HG02885 (cell line): ENCODE data around the gene RAB7A.

Experiments used
- ATAC-seq: cut with Tn5 transposase; IDR thresholded peaks from one replicate; pipeline ENCODE4 v1.9.1; 2021; ENCODE audit warnings: mild to moderate bottlenecking; ENCODE audit not compliant: unreplicated experiment, poor library complexity

RAB7A gene

GRCh38 chr3:128845119-128845777 is 119.3 kb downstream of the RAB7A start:
- ATAC-seq: no peak

GRCh38 chr3:128845778-128846485 is 119.9 kb downstream of the RAB7A start:
- peak; percentile 87 for ATAC-seq

- ATAC-seq: no peak
These were observed 120.5 kb downstream of the RAB7A start for GRCh38 chr3:128846486-128846891.

GRCh38 chr3:128847666-128848370 is 121.8 kb downstream of the RAB7A start:
- ATAC-seq: no peak

GRCh38 chr3:128848936-128849335 is 123.0 kb downstream of the RAB7A start:
- no peak for ATAC-seq

- ATAC-seq: no peak
These were observed 124.0 kb downstream of the RAB7A start for GRCh38 chr3:128849911-128850455.

GRCh38 chr3:128850544-128850943 is 124.6 kb downstream of the RAB7A start:
- ATAC-seq: no peak

- no peak for ATAC-seq
These were observed 125.6 kb downstream of the RAB7A start for GRCh38 chr3:128851601-128852000.

- ATAC-seq: no peak
These were observed 127.8 kb downstream of the RAB7A start for GRCh38 chr3:128853826-128854225.

GRCh38 chr3:128854475-128854874 is 128.5 kb downstream of the RAB7A start:
- no peak for ATAC-seq

GRCh38 chr3:128855569-128855968 is 129.6 kb downstream of the RAB7A start:
- no peak for ATAC-seq

- no peak for ATAC-seq
These were observed 132.2 kb downstream of the RAB7A start for GRCh38 chr3:128858167-128858566.

GRCh38 chr3:128859630-128860029 is 133.6 kb downstream of the RAB7A start:
- no peak for ATAC-seq

GRCh38 chr3:128861491-128861890 is 135.5 kb downstream of the RAB7A start:
- no peak for ATAC-seq

GRCh38 chr3:128863560-128863959 is 137.6 kb downstream of the RAB7A start:
- no peak for ATAC-seq
